Spleen (tissue), 7 donors: Measurements from ENCODE around the gene CNNM2.
"Not testable (repeated sequence)": the region's sequence is repeated elsewhere in the genome, so short reads cannot be mapped to it uniquely, and the experiment has no call there.

Source experiments
- POLR2A ChIP-seq, 3 donors: fragments of 450-650 bp; IDR thresholded peaks; one replicate each; pipeline ENCODE4 v1.5.1; 2017; ENCODE audit warnings: antibody characterized with exemption in 3 of 3, mild to moderate bottlenecking in 1 of 3
- POLR2AphosphoS5 ChIP-seq, 3 donors: sonication (generic); formaldehyde crosslinking; IDR thresholded peaks; one replicate each; pipeline ENCODE4 v1.5.1; 2017; ENCODE audit warnings: antibody characterized with exemption in 3 of 3
- TF ChIP-seq, protein P1 (sequence below), 11 experiments: fragments of 200-600 bp in 7 of 11; fragments of 450-650 bp in 4 of 11; sonication (generic) in 4 of 11; IDR thresholded peaks in 8 of 11; conservative IDR thresholded peaks in 3 of 11; 1 replicate in 7 of 11; 2 replicates in 4 of 11; pipeline versions ENCODE4 v1.4.0 to v1.8.0; 2016 to 2021; ENCODE audit warnings: antibody characterized with exemption in 11 of 11, inconsistent platforms in 4 of 11, mild to moderate bottlenecking in 1 of 11
- donor health status: DM: no; HTN: no; CAD: no; lungs with moderate emphysema.
- donor health status: DM: no; HTN: no; CAD: no.
- donor health status: DM: no; HTN: no; CAD: no.

DNA sequence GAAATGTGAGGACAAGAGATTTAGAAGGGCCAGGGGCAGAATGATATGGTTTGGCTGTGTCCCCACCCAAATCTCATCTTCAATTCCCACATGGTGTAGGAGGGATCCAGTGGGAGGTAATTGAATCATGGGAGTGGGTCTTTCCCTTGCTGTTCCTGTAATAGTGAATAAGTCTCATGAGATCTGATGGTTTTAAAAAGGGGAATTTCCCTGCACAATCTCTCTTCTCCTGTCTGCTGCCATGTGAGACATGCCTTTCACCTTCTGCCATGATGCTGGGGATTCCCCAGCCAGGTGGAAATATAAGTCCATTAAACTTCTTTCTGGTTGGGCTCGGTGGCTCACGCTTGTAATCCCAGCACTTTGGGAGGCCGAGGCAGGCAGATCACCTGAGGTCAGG lies 217.1 kb downstream of the CNNM2 start:
- TF ChIP-seq POLR2A, POLR2AphosphoS5 (IDR thresholded peaks at IDR 0.05): not testable (repeated sequence)
- TF ChIP-seq, protein P1, sequence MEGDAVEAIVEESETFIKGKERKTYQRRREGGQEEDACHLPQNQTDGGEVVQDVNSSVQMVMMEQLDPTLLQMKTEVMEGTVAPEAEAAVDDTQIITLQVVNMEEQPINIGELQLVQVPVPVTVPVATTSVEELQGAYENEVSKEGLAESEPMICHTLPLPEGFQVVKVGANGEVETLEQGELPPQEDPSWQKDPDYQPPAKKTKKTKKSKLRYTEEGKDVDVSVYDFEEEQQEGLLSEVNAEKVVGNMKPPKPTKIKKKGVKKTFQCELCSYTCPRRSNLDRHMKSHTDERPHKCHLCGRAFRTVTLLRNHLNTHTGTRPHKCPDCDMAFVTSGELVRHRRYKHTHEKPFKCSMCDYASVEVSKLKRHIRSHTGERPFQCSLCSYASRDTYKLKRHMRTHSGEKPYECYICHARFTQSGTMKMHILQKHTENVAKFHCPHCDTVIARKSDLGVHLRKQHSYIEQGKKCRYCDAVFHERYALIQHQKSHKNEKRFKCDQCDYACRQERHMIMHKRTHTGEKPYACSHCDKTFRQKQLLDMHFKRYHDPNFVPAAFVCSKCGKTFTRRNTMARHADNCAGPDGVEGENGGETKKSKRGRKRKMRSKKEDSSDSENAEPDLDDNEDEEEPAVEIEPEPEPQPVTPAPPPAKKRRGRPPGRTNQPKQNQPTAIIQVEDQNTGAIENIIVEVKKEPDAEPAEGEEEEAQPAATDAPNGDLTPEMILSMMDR (IDR thresholded peaks at IDR 0.05 in 8 of 11, conservative IDR thresholded peaks at IDR 0.05 in 3 of 11) = not testable (repeated sequence)
